Stimulated activated CD4-positive, alpha-beta T cell treated with anti-CD3 and anti-CD28 coated beads, Interleukin-4, amount 100 ng/mL, for 4 hours (primary cell): ENCODE results near the gene POLR3B.
"Not testable (repeated sequence)": the region's sequence is repeated elsewhere in the genome, so short reads cannot be mapped to it uniquely, and the experiment has no call there.

Experiments used
- DNase-seq, 2 experiments: peaks; one replicate each; pipeline ENCODE4 v3.0.0-alpha.2; 2020

The POLR3B gene

DNA sequence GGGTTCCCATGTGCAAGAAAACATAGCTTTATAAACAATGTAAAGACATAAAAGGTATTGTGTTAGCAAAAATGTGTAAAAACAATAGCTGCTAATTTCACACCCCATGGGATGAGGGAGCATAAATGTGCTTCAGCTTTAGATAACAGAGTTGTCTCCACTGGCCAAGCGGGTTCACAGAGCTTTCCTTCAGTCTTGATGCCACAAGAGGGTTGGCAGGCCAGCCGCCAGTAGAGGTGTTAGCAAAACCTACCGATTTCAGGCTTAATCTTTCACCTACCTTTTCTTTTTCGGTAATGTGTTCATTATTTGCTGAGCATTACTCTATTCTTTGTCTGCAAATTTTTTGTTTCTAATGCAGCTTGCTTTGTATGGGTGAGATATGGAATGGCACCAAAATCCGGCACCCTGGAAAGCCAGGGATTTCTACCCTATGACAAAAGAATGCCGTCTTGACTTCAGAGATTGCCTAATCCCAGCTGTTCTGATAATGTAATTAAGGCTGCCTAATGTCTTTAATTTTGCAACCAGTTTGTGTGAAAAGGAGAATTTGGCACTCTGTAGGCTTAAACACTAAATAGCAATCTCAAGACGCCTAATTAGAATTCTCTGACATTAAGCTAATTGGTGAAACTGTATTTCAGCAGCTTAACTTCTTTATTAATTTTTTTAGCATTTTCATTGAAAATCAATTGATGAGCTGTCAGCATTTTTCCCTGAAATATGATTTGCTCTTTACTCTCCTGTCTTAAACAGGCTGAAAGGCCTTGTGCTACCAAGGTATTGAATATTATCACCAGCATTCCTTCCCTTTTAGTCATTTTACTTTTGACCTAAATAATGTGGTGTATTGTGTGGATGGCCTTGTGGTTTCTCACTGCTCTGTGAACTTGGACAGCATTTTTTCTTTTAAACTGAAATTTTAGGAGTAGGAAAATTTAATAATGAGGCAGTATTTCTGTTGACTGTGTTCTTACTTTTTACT, 60.7 kb downstream of the POLR3B start:
- no peak for DNase-seq

DNA sequence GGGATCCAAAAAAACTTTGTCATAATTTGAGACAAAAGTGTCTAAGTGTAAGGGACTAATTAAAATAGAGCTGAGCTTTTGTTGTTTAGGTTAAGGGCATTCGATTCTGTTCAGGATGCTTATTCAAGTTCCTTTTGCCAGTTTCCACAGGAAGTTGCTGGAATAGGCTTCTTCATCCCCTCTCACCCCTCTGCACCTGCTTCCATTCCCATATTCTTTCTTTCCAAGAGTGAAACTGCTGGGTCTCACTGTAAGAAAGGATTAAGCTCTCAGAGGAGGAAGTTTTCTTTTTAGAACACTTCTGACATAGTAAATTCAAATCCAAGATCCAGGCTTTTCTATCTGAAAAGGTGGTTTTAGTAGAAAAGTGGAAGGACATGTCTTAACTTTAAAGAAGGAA, 61.4 kb downstream of the POLR3B start:
- no peak for DNase-seq

DNA sequence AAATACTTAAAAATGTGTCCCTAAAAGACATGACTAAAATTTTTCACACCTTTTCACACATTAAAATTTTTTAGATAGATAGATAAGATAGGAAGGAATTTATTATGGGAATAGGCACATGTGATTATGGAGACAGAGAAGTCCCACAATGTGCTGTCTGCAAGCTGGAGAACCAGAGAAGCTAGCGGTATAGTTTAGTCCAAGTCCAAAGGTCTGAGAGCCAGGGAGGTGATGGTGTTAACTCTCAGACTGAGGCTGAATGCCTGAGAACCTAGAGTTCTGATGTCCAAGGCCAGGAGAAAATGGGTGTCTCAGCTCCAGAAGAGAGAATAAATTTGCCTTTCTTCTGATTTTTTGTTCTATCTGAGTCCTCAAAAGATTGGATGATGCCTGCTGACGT, 65.7 kb downstream of the POLR3B start:
- DNase-seq = no peak

- no peak for DNase-seq
Observed at GRCh38 chr12:106425061-106425702, 67.6 kb downstream of the POLR3B start.

DNA sequence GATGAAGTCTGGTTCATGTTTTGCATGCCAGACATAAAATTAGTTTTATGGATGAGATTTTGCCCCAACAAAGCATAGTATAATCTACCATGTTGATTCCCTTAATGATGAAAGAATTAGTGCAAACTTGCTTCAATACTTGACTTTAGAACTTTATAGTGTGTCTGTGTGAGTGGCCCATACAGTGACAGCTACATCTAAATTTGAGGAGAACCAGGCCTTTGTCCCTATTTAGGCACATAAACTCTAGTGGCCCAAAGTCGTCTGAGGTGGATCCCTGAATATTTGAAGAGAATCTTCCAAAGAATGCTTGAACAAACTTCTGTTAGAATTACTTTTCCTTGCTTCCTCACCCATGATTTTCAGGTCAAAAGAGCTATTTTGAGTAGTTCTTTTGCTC, 70.4 kb downstream of the POLR3B start:
- no peak for DNase-seq

- no peak for DNase-seq
Observed at GRCh38 chr12:106428384-106428783, 70.8 kb downstream of the POLR3B start.

DNA sequence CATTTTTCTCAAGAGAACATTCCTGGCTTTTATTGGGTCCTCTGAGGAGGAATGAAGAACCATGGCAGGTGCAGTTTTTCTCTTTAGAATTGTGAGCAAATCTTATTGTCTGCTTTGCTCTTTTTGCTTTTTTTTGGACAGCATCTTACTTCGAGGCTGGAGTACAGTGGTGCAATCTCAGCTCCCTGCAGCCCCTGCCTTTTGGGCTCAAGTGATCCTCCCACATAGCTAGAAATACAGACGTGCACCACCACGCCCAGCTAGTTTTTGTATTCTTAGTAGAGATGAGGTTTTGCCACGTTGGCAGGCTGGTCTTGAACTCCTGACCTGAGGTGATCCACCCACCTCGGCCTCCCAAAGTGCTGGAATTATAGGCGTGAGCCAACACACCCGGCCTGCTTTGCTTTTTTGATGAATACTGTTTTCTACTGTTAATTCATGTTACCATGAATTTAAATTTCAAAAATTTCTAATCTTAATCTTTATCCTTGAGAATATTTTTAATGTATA, 71.5 kb downstream of the POLR3B start:
- no peak for DNase-seq

- no peak for DNase-seq
Observed at GRCh38 chr12:106429636-106430035, 72.1 kb downstream of the POLR3B start.

- DNase-seq = no peak
Observed at GRCh38 chr12:106431839-106432411, 74.4 kb downstream of the POLR3B start.

GRCh38 chr12:106433055-106433454, 75.5 kb downstream of the POLR3B start:
- DNase-seq = no peak

GRCh38 chr12:106434526-106434925, 77.0 kb downstream of the POLR3B start:
- DNase-seq = no peak

DNA sequence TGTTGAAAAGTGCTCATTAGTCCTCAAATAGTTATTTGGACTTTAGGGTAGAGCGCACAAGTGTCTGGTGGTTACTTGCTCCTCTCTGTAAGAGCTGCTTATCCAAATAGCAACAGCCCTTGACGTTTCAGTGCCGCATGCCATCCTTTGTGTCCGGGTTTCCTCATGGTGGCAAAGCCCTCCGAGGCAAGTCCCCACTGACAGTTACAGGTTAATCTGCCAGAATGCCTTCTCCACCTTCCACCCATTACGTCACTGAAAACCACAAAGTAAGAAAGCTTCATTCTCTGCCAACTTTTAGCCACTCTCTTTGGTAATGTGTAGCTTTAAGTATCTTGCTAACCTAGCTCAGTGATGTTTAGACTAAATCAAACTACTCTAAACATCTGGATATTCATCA, 78.6 kb downstream of the POLR3B start:
- no peak for DNase-seq

DNA sequence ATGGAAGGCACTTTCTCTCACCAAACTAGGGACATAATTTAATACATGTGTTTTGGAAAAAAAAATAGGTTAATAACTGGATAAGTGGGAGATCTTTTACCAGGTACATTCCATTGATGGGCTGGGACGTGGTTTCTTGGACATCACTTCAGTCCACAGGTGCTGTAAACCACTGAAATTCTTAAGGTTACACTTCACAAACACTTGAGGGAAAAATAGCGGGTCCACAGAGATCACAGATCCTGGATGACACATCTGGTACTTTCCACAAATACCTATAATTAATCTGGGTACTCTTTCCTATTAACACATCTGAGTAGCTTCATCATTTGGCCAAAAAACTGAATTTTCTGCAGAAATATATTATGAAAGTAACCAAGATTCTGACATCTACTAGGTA, 85.0 kb downstream of the POLR3B start:
- no peak for DNase-seq

- no peak for DNase-seq
Observed at GRCh38 chr12:106445053-106445452, 87.5 kb downstream of the POLR3B start.

GRCh38 chr12:106445959-106446358, 88.4 kb downstream of the POLR3B start:
- no peak for DNase-seq

DNA sequence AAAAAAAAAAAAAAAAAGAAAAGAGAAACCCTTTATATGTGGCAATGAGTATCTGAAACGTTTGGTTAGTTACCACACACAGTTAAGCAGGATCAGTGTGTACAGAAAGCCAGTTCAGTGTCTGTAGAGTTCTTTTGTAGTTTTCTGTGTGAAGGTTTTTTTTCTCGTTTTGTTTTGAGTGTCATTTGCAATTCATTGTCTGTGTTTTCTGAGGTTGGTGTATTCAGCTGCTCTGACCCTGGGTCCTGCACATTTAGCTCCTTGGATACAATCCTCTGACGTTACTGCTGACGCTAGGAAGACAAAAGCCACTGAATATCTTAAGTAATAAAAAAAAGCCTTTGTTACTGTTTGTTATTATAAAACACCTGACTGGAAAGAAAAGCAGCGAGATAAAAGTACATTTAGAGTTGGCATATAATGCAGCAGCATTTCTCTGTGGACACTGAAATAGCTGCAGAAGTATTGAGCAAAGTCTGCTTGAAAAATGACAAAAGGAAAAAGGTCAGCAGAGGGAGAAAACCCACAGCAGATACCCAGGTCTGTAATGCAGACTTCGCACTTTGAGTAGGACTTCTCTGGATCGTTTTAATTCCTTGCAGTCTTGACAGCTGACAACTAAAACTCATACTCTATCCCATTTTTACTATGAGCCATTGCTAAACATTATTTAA, 89.0 kb downstream of the POLR3B start:
- no peak for DNase-seq

DNA sequence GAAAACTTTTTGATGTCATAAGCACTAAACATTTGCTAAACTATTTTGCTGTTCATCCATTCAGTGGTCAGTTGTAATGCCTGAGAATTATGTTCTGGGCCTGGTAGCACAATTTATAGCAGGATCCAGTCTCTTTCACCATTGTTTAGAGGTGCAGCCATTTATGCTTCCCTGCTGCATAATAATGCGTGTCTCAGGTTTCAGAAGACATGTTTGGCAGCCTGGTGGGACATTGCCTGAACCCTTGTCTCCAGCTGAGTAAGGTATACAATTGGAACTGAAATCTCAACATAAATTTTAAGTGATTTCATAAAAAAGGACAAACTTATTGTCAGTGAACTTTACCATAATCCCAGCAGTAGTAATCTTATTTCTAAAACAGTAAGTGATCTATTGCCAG, 94.8 kb downstream of the POLR3B start:
- DNase-seq = no peak

DNA sequence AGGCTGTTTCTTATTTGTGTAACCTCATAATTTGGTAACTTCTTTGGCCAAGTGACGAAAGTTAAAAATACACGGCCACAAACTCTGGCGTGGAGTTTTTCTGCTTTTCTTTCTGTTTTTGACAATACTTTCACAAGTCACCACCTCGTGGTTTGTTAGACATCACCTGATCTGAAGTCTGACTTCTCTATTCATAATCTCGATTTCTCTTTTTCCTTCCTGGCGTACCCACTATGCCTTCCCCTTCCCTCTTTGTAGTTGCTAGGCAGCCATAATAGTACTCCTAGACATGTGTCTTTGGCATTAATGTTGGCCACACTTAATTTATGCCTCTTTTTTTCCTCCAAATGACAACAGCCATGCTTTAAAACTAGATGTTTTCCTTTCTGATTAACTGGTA, 97.6 kb downstream of the POLR3B start:
- no peak for DNase-seq

- no peak for DNase-seq
Observed at GRCh38 chr12:106459124-106459523, 101.6 kb downstream of the POLR3B start.

- DNase-seq = no peak
Observed at GRCh38 chr12:106459534-106459933, 102.0 kb downstream of the POLR3B start.

- no peak for DNase-seq
Observed at GRCh38 chr12:106461730-106462129, 104.2 kb downstream of the POLR3B start.

DNA sequence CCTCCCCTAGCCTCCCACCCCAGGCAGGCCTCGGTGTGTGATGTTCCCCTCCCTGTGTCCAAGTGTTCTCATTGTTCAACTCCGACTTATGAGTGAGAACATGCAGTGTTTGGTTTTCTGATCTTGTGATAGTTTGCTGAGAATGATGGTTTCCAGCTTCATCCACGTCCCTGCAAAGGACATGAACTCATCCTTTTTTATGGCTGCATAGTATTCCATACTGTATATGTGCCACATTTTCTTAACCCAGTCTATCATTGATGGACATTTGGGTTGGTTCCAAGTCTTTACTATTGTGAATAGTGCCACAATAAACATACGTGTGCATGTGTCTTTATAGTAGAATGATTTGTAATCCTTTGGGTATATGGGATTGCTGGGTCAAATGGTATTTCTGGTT, 108.1 kb downstream of the POLR3B start:
- DNase-seq = not testable (repeated sequence)

- DNase-seq = not testable (repeated sequence)
Observed at GRCh38 chr12:106475662-106476061, 118.1 kb downstream of the POLR3B start.
